Endothelial cell of umbilical vein (primary cell): ENCODE results near the gene NSUN6. TPM values are rescaled to one million over a fixed set of nuclear protein-coding genes. Genes with fewer than 3 reads are reported as not detected.

Experiments used
- BruUV-seq: library from RNA; stranded (reverse); fragments of 400-500 nt; replicated peaks from 2 replicates; lab custom pipeline; 2021; lab: Mats Ljungman, UMichigan
- CTCF ChIA-PET: fragments of 300-600, 350-600 bp; sonication (Branson Sonifier 250); formaldehyde crosslinking; loops from one replicate; lab custom pipeline; 2021; ENCODE audit warnings: antibody characterized with exemption, inconsistent platforms; lab: Charles Lee
- POLR2A ChIA-PET: fragments of 300-600, 350-600 bp; sonication (Branson Sonifier 250); formaldehyde crosslinking; loops from one replicate; lab custom pipeline; 2021; ENCODE audit warnings: antibody characterized with exemption, inconsistent platforms; lab: Charles Lee
- DNase-seq: peaks from one replicate; pipeline ENCODE4 v3.0.0-alpha.2; 2011; ENCODE audit warnings: low read depth, low spot score
- FAIRE-seq: peaks from 2 replicates; lab custom pipeline; 2011; peaks lifted over from hg19 to GRCh38; lab: Jason Lieb, UNC
- H2AFZ ChIP-seq: 2 replicates; pipeline ENCODE4 v1.6.0; 2012; ENCODE audit warnings: low read depth, low read length, control low read depth, inconsistent platforms
- H3K27ac ChIP-seq: 2 replicates; pipeline ENCODE4 v1.5.1; 2011; ENCODE audit warnings: low read depth, mild to moderate bottlenecking, control low read depth, low read length, moderate library complexity; ENCODE audit not compliant: insufficient read depth
- H3K27me3 ChIP-seq, 2 experiments: 2 replicates each; pipeline versions ENCODE4 v1.6.0 to v1.6.1; 2011; ENCODE audit warnings: low read length in 2 of 2, mixed read lengths in 1 of 2; ENCODE audit not compliant: control insufficient read depth in 2 of 2, insufficient read depth in 2 of 2
- H3K36me3 ChIP-seq, 2 experiments: 2 replicates in 1 of 2; 3 replicates in 1 of 2; pipeline ENCODE4 v1.5.1; 2011; ENCODE audit warnings: low read length in 2 of 2, mild to moderate bottlenecking in 1 of 2, moderate library complexity in 1 of 2; ENCODE audit not compliant: control insufficient read depth in 2 of 2, insufficient read depth in 2 of 2; ENCODE audit errors: extremely low read depth in 1 of 2
- H3K4me1 ChIP-seq: 3 replicates; pipeline ENCODE4 v1.5.1; 2011; ENCODE audit warnings: mild to moderate bottlenecking, low read length; ENCODE audit not compliant: control insufficient read depth, insufficient read depth; ENCODE audit errors: extremely low read depth
- H3K4me2 ChIP-seq: 2 replicates; pipeline ENCODE4 v1.6.1; 2011; ENCODE audit warnings: low read length, control low read depth, mixed read lengths; ENCODE audit not compliant: insufficient read depth
- H3K4me3 ChIP-seq, 3 experiments: fragments of 200-600 bp in 1 of 3; sonication (generic), shearing (Covaris generic) in 1 of 3; replicated peaks in 1 of 3; 2 replicates each; pipeline ENCODE4 v1.5.1; 2011 to 2016; ENCODE audit warnings: control low read depth in 3 of 3, low read length in 3 of 3, mild to moderate bottlenecking in 2 of 3, inconsistent platforms in 1 of 3, low read depth in 1 of 3, moderate library complexity in 1 of 3; ENCODE audit not compliant: insufficient read depth in 1 of 3
- H3K79me2 ChIP-seq: 2 replicates; pipeline ENCODE4 v1.6.0; 2012; ENCODE audit warnings: low read length, inconsistent platforms; ENCODE audit not compliant: control insufficient read depth, insufficient read depth
- H3K9ac ChIP-seq: replicated peaks from 2 replicates; pipeline ENCODE3; 2011; ENCODE audit warnings: low read length, control low read depth; ENCODE audit not compliant: insufficient read depth; ENCODE audit errors: extremely low read depth
- H3K9me1 ChIP-seq: replicated peaks from 3 replicates; pipeline ENCODE4 v1.6.0; 2011; ENCODE audit warnings: mild to moderate bottlenecking, low read length; ENCODE audit not compliant: control insufficient read depth, insufficient read depth; ENCODE audit errors: extremely low read depth
- H3K9me3 ChIP-seq: replicated peaks from 2 replicates; pipeline ENCODE4 v1.5.1; 2012; ENCODE audit warnings: low read length, inconsistent platforms; ENCODE audit not compliant: control insufficient read depth, insufficient read depth
- H4K20me1 ChIP-seq: replicated peaks from 2 replicates; pipeline ENCODE3; 2011; ENCODE audit warnings: mild to moderate bottlenecking, low read length; ENCODE audit not compliant: control insufficient read depth, insufficient read depth; ENCODE audit errors: extremely low read depth
- EZH2 ChIP-seq: IDR thresholded peaks from 2 replicates; pipeline ENCODE4 v1.6.1; 2012; ENCODE audit warnings: borderline replicate concordance, low read depth, mild to moderate bottlenecking, moderate library complexity, low read length, inconsistent platforms; ENCODE audit not compliant: severe bottlenecking
- FOS ChIP-seq: IDR thresholded peaks from 2 replicates; pipeline ENCODE4 v1.6.1; 2011; ENCODE audit warnings: mild to moderate bottlenecking, low read length, moderate library complexity, borderline replicate concordance; ENCODE audit not compliant: insufficient read depth
- GATA2 ChIP-seq: IDR thresholded peaks from 2 replicates; pipeline ENCODE4 v1.7.0; 2011; ENCODE audit warnings: low read depth, mild to moderate bottlenecking, moderate library complexity, mixed read lengths, low read length; ENCODE audit not compliant: insufficient read length, insufficient read depth
- JUN ChIP-seq: IDR thresholded peaks from 2 replicates; pipeline ENCODE4 v1.6.1; 2011; ENCODE audit warnings: borderline replicate concordance, low read depth; ENCODE audit not compliant: insufficient read length, insufficient read depth
- MAX ChIP-seq: IDR thresholded peaks from 2 replicates; pipeline ENCODE4 v1.6.1; 2011; ENCODE audit not compliant: insufficient read depth, insufficient read length
- MYC ChIP-seq: IDR thresholded peaks from one replicate; pipeline ENCODE4 v1.6.1; 2011; ENCODE audit warnings: mild to moderate bottlenecking, low read depth, low read length
- POLR2A ChIP-seq: IDR thresholded peaks from 2 replicates; pipeline ENCODE4 v1.6.1; 2012; ENCODE audit warnings: low read depth, mild to moderate bottlenecking, control low read depth, low read length
- POLR2AphosphoS5 ChIP-seq: IDR thresholded peaks from 2 replicates; pipeline ENCODE4 v1.6.1; 2012; ENCODE audit warnings: low read depth, mild to moderate bottlenecking, control low read depth, low read length, moderate library complexity; ENCODE audit not compliant: insufficient read depth
- dilution Hi-C: fragments of 300-500 bp; cut with MboI; formaldehyde crosslinking; loops from one replicate; pipeline ENCODE4 v1.15.0; 2019; ENCODE audit warnings: low sequenced_read_pairs; ENCODE audit not compliant: extremely low pct_ligation_motif_present
- intact Hi-C: fragments of 100-400 bp; cut with micrococcal nuclease; formaldehyde crosslinking; loops from one replicate; pipeline ENCODE4 v1.10.0; 2022
- polyA plus RNA-seq, 4 experiments: library from polyadenylated mRNA; depleted of rRNA in 3 of 4; stranded (reverse) in 3 of 4; unstranded in 1 of 4; fragments of >200 nt; gene quantifications; 2 replicates each; pipeline versions ENCODE4 v1.2.1 to v1.2.3, GENCODE V29; 2011 to 2012; ENCODE audit warnings: missing spikeins in 1 of 4
- total RNA-seq: library from RNA; stranded (reverse); gene quantifications from 2 replicates; pipeline ENCODE4 v1.2.3, GENCODE V29; 2021
- TF ChIP-seq, protein P1 (sequence below), 2 donors: IDR thresholded peaks; 1 replicate in 1 of 2; 2 replicates in 1 of 2; pipeline ENCODE4 v1.5.1; 2011; ENCODE audit warnings: low read length in 2 of 2, mild to moderate bottlenecking in 2 of 2, moderate library complexity in 2 of 2, control low read depth in 1 of 2, inconsistent platforms in 1 of 2, low read depth in 1 of 2; ENCODE audit not compliant: insufficient read depth in 1 of 2; ENCODE audit errors: extremely low read depth in 1 of 2

Gene NSUN6
- total and polyA plus RNA-seq, 2 donors (not counting 3 experiments of a cell fraction or from before 2014, with no cell fraction given) = 3.3 to 5.2 TPM

DNA sequence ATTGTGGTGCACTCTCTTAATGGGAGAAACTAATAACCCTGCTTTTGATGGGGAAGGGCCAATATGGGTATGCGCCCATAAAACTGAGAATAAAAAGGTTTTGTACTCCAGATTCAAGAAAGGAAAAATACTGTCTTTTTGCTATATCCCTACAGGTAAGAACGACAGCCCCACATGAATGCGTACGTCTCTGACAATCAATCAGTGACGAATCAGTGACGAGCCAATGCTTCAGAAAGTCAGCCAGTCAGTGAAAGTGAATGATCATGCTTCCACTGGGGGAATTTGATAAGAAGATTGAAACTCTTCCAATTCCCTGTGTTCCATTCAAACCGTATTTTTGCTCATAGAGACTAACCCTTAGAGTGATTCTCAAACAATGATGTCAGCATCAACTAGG is 34.2 kb upstream of the NSUN6 start:
- no TSS peak for BruUV-seq
- no peaks in the 10 kb centered on the region for H4K20me1 ChIP-seq
- DNase-seq = no peak
- TF ChIP-seq POLR2AphosphoS5 = no peak
- TF ChIP-seq POLR2A = no peak
- TF ChIP-seq MAX = no peak
- no peak for TF ChIP-seq MYC
- H3K79me2 ChIP-seq = no peaks in the 10 kb centered on the region
- no peaks in the 10 kb centered on the region for H3K4me1 ChIP-seq
- no peaks in the 10 kb centered on the region for H3K27me3 ChIP-seq
- dilution Hi-C loops (no loop called here), intact Hi-C loops (no loop called here)
- ChIA-PET CTCF (no interaction called here), POLR2A (no interaction called here)
- no peak overlapping the region for H3K27ac ChIP-seq
- no peaks in the 10 kb centered on the region for H3K36me3 ChIP-seq
- H3K9ac ChIP-seq = no peak overlapping the region
- no peaks in the 10 kb centered on the region for H3K9me3 ChIP-seq
- H2AFZ ChIP-seq = no peak overlapping the region
- H3K4me2 ChIP-seq = no peak overlapping the region
- H3K4me3 ChIP-seq = no peak overlapping the region
- no peak for FAIRE-seq
- H3K9me1 ChIP-seq = no peaks in the 10 kb centered on the region

GRCh38 chr10:18684953-18685352 is 33.6 kb upstream of the NSUN6 start:
- H3K4me1 ChIP-seq = no peaks in the 10 kb centered on the region
- no peak overlapping the region for H3K9ac ChIP-seq
- no peaks in the 10 kb centered on the region for H3K36me3 ChIP-seq
- intact Hi-C loops = no loop called here
- POLR2A ChIA-PET = interaction anchor here (1.2 kb wide), 1 partner anchor 26 kb away, joined by 4 read pairs; the partner anchor contains the start of gene ARL5B
- H3K9me3 ChIP-seq = no peaks in the 10 kb centered on the region
- no peak for FAIRE-seq
- TF ChIP-seq FOS (no peak), MYC (no peak), MAX (no peak), JUN (no peak), POLR2A (no peak), POLR2AphosphoS5 (no peak), EZH2 (no peak), GATA2 (no peak)
- TF ChIP-seq, protein P1, sequence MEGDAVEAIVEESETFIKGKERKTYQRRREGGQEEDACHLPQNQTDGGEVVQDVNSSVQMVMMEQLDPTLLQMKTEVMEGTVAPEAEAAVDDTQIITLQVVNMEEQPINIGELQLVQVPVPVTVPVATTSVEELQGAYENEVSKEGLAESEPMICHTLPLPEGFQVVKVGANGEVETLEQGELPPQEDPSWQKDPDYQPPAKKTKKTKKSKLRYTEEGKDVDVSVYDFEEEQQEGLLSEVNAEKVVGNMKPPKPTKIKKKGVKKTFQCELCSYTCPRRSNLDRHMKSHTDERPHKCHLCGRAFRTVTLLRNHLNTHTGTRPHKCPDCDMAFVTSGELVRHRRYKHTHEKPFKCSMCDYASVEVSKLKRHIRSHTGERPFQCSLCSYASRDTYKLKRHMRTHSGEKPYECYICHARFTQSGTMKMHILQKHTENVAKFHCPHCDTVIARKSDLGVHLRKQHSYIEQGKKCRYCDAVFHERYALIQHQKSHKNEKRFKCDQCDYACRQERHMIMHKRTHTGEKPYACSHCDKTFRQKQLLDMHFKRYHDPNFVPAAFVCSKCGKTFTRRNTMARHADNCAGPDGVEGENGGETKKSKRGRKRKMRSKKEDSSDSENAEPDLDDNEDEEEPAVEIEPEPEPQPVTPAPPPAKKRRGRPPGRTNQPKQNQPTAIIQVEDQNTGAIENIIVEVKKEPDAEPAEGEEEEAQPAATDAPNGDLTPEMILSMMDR (IDR thresholded peaks at IDR 0.05; ENCODE audit: extremely low read depth in 1 of 2, insufficient read depth in 1 of 2, low read depth in 1 of 2, low read length in 2 of 2) = no peak
- dilution Hi-C loops = no loop called here
- no peak overlapping the region for H2AFZ ChIP-seq
- H3K27me3 ChIP-seq = no peaks in the 10 kb centered on the region
- H3K9me1 ChIP-seq = no peaks in the 10 kb centered on the region
- no peaks in the 10 kb centered on the region for H4K20me1 ChIP-seq
- H3K4me3 ChIP-seq = no peak overlapping the region
- DNase-seq = no peak
- H3K4me2 ChIP-seq = no peak overlapping the region
- no peaks in the 10 kb centered on the region for H3K79me2 ChIP-seq
- no TSS peak for BruUV-seq
- H3K27ac ChIP-seq = no peak overlapping the region
- CTCF ChIA-PET = no interaction called here
